KMS-11 (cell line): ENCODE results near the gene CGREF1.

Experiments
- H2AFZ ChIP-seq: fragments of 200-600 bp; sonication (generic); 2 replicates; pipeline ENCODE4 v1.6.1; 2016; ENCODE audit warnings: antibody characterized with exemption, mixed run types, low read depth
- H3K27ac ChIP-seq: fragments of 200-600 bp; sonication (generic); 2 replicates; pipeline ENCODE4 v1.6.1; 2016; ENCODE audit warnings: mild to moderate bottlenecking, mixed run types
- H3K27me3 ChIP-seq: fragments of 200-600 bp; sonication (generic); 2 replicates; pipeline ENCODE4 v1.6.1; 2017; ENCODE audit warnings: mild to moderate bottlenecking, low read depth, mixed run types, moderate library complexity; ENCODE audit not compliant: insufficient read depth
- H3K36me3 ChIP-seq: fragments of 200-600 bp; sonication (generic); 2 replicates; pipeline ENCODE4 v1.6.1; 2017; ENCODE audit warnings: mild to moderate bottlenecking, mixed run types; ENCODE audit not compliant: insufficient read depth
- H3K4me1 ChIP-seq: fragments of 200-600 bp; sonication (generic); 2 replicates; pipeline ENCODE4 v1.6.1; 2016; ENCODE audit warnings: mild to moderate bottlenecking, low read depth, mixed run types; ENCODE audit not compliant: poor library complexity, severe bottlenecking
- H3K4me2 ChIP-seq: fragments of 200-600 bp; sonication (generic); 2 replicates; pipeline ENCODE4 v1.7.0; 2016; ENCODE audit warnings: mild to moderate bottlenecking, mixed run types
- H3K4me3 ChIP-seq: fragments of 200-600 bp; sonication (generic); IDR thresholded peaks from 2 replicates; pipeline ENCODE4 v1.6.1; 2017; ENCODE audit warnings: low read depth, low read length, mixed read lengths; ENCODE audit not compliant: insufficient read depth
- H3K79me2 ChIP-seq: fragments of 200-600 bp; sonication (generic); 2 replicates; pipeline ENCODE4 v1.6.1; 2016; ENCODE audit warnings: low read depth, mixed run types; ENCODE audit not compliant: insufficient read depth
- H3K9ac ChIP-seq: fragments of 200-600 bp; sonication (generic); 2 replicates; pipeline ENCODE4 v1.6.1; 2016; ENCODE audit warnings: mild to moderate bottlenecking, mixed run types
- H4K20me1 ChIP-seq: fragments of 200-600 bp; sonication (generic); 2 replicates; pipeline ENCODE4 v1.6.1; 2016; ENCODE audit warnings: mild to moderate bottlenecking, mixed run types; ENCODE audit not compliant: insufficient read depth
- TF ChIP-seq, protein P1 (sequence below): fragments of 200-600 bp; sonication (generic); conservative IDR thresholded peaks from 2 replicates; pipeline ENCODE4 v1.6.1; 2017; ENCODE audit warnings: low read depth, mild to moderate bottlenecking, antibody characterized with exemption, low read length, moderate library complexity, mixed read lengths

The CGREF1 gene

DNA sequence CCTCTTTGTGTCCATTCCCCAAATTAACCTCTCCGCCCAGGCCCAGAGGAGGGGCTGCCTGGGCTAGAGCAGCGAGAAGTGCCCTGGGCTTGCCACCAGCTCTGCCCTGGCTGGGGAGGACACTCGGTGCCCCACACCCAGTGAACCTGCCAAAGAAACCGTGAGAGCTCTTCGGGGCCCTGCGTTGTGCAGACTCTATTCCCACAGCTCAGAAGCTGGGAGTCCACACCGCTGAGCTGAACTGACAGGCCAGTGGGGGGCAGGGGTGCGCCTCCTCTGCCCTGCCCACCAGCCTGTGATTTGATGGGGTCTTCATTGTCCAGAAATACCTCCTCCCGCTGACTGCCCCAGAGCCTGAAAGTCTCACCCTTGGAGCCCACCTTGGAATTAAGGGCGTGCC lies 18.9 kb downstream of the CGREF1 start:
- TF ChIP-seq, protein P1, sequence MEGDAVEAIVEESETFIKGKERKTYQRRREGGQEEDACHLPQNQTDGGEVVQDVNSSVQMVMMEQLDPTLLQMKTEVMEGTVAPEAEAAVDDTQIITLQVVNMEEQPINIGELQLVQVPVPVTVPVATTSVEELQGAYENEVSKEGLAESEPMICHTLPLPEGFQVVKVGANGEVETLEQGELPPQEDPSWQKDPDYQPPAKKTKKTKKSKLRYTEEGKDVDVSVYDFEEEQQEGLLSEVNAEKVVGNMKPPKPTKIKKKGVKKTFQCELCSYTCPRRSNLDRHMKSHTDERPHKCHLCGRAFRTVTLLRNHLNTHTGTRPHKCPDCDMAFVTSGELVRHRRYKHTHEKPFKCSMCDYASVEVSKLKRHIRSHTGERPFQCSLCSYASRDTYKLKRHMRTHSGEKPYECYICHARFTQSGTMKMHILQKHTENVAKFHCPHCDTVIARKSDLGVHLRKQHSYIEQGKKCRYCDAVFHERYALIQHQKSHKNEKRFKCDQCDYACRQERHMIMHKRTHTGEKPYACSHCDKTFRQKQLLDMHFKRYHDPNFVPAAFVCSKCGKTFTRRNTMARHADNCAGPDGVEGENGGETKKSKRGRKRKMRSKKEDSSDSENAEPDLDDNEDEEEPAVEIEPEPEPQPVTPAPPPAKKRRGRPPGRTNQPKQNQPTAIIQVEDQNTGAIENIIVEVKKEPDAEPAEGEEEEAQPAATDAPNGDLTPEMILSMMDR, result no peak
- no peak overlapping the region for H2AFZ ChIP-seq
- no peak overlapping the region for H3K4me2 ChIP-seq
- H3K27ac ChIP-seq, result no peak overlapping the region
- H3K4me3 ChIP-seq, result no peak overlapping the region
- H3K36me3 ChIP-seq, result no peaks in the 10 kb centered on the region
- H3K79me2 ChIP-seq, result no peaks in the 10 kb centered on the region
- H3K4me1 ChIP-seq, result no peaks in the 10 kb centered on the region
- H3K27me3 ChIP-seq, result no peaks in the 10 kb centered on the region
- no peak overlapping the region for H3K9ac ChIP-seq
- no peaks in the 10 kb centered on the region for H4K20me1 ChIP-seq

DNA sequence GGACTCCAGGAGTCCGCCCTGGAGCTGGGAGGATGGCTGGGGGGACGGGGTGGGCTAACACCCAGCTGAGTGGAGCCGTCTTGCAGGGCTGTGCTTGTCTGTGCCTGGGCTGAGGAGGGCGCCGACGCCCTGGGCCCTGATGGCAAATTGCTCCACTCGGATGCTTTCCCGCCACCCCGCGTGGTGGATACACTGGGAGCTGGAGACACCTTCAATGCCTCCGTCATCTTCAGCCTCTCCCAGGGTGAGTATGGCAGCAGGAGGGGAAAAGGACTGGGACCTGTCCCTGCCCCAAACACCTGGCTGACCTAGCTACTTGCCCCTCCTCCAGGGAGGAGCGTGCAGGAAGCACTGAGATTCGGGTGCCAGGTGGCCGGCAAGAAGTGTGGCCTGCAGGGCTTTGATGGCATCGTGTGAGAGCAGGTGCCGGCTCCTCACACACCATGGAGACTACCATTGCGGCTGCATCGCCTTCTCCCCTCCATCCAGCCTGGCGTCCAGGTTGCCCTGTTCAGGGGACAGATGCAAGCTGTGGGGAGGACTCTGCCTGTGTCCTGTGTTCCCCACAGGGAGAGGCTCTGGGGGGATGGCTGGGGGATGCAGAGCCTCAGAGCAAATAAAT lies 19.5 kb downstream of the CGREF1 start:
- H3K4me1 ChIP-seq, result no peaks in the 10 kb centered on the region
- no peak overlapping the region for H3K9ac ChIP-seq
- no peak overlapping the region for H2AFZ ChIP-seq
- TF ChIP-seq, protein P1, result no peak
- no peak overlapping the region for H3K27ac ChIP-seq
- no peaks in the 10 kb centered on the region for H3K27me3 ChIP-seq
- H4K20me1 ChIP-seq, result no peaks in the 10 kb centered on the region
- H3K4me3 ChIP-seq, result no peak overlapping the region
- no peaks in the 10 kb centered on the region for H3K79me2 ChIP-seq
- no peak overlapping the region for H3K4me2 ChIP-seq
- no peaks in the 10 kb centered on the region for H3K36me3 ChIP-seq

DNA sequence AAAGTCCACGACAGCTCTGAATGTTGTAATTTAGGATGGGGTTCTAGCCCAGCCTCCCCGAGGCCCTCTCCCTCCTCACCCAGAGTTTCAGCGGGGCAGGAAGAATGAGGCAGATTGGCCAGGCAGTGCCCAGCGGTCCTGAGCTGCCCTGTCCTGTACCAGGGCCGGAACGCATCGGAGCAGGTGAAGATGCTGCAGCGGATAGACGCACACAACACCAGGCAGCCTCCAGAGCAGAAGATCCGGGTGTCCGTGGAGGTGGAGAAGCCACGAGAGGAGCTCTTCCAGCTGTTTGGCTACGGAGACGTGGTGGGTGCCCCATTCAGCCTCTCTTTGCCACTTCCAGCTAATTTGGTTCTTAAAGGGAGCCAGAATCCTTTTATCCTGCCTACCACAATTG lies 21.6 kb downstream of the CGREF1 start:
- Histone ChIP-seq H3K4me2 (no peak overlapping the region), H3K36me3 (no peaks in the 10 kb centered on the region), H3K27ac (no peak overlapping the region), H3K27me3 (no peaks in the 10 kb centered on the region), H4K20me1 (no peaks in the 10 kb centered on the region), H3K9ac (no peak overlapping the region), H2AFZ (no peak overlapping the region), H3K79me2 (no peaks in the 10 kb centered on the region), H3K4me1 (no peaks in the 10 kb centered on the region), H3K4me3 (no peak overlapping the region)
- TF ChIP-seq, protein P1, result no peak

DNA sequence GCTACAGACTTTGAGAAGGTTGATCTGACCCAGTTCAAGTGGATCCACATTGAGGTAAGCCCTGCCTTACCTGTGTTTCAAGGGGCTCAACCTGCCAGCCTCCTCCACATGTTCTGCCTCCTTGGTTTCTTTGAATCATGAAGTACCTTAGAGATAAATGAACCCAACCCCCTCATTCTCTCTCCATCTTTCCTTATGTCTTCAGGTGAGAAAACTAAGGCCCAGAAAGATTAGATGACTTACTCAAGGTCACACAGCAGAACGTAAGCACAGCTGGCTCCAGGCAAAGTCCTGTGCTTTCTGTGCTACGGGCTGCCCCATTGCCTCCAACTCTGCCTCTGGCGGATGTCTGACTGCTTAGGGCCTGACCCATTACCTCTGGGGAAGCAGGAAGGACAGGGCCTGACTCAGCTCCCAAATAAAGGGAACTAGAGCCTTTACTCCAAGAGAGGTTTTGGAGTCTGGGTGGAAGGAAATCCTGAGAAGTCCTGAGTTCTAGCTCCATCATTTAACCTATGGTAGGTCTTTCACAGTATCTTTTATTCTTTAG lies 22.1 kb downstream of the CGREF1 start:
- Histone ChIP-seq H3K79me2 (no peaks in the 10 kb centered on the region), H3K36me3 (no peaks in the 10 kb centered on the region), H3K27ac (no peak overlapping the region), H4K20me1 (no peaks in the 10 kb centered on the region), H3K27me3 (no peaks in the 10 kb centered on the region), H3K4me2 (no peak overlapping the region), H2AFZ (peak overlapping the region; percentile 62; the same call in 1 of the 2 replicates), H3K4me1 (no peaks in the 10 kb centered on the region), H3K4me3 (no peak overlapping the region), H3K9ac (no peak overlapping the region)
- TF ChIP-seq, protein P1, result no peak
